Measurements from ENCODE around the gene RORB.
A peak's percentile ranks its signal among the peaks of the same experiment; 100 is the strongest.

The RORB gene

GRCh38 chr9:74494490-74494889 lies 2.6 kb upstream of the RORB start:
- no peak for DNase-seq (ENCODE audit: insufficient read length, low spot score)
- FAIRE-seq, result no peak
- TF ChIP-seq POU2F2 (IDR thresholded peaks at IDR 0.05; ENCODE audit: low read depth, low read length), result no peak
- TF ChIP-seq PAX5 (IDR thresholded peaks at IDR 0.05; ENCODE audit: insufficient read depth, low read length, severe bottlenecking), result no peak
- no peak for TF ChIP-seq POLR2A (IDR thresholded peaks at IDR 0.05; ENCODE audit: low read depth, low read length)
- TF ChIP-seq POLR2AphosphoS5 (IDR thresholded peaks at IDR 0.05; ENCODE audit: low read depth, low read length), result no peak
- TF ChIP-seq TAF1 (IDR thresholded peaks at IDR 0.05; ENCODE audit: low read depth, low read length), result no peak
- no peak for TF ChIP-seq SPI1 (IDR thresholded peaks at IDR 0.05; ENCODE audit: low read depth, low read length)

- no peak for DNase-seq (ENCODE audit: insufficient read length, low spot score)
- no peak for FAIRE-seq
- no peak for TF ChIP-seq POLR2AphosphoS5 (IDR thresholded peaks at IDR 0.05; ENCODE audit: low read depth, low read length)
- TF ChIP-seq SPI1 (IDR thresholded peaks at IDR 0.05; ENCODE audit: low read depth, low read length), result no peak
- TF ChIP-seq PAX5 (IDR thresholded peaks at IDR 0.05; ENCODE audit: insufficient read depth, low read length, severe bottlenecking), result no peak
- TF ChIP-seq TAF1 (IDR thresholded peaks at IDR 0.05; ENCODE audit: low read depth, low read length), result no peak
- no peak for TF ChIP-seq POU2F2 (IDR thresholded peaks at IDR 0.05; ENCODE audit: low read depth, low read length)
- TF ChIP-seq POLR2A (IDR thresholded peaks at IDR 0.05; ENCODE audit: low read depth, low read length), result no peak
Measured at GRCh38 chr9:74496406-74496805, 729 bp upstream of the RORB start.

- DNase-seq (ENCODE audit: insufficient read length, low spot score) (peak; percentile 25), FAIRE-seq (no peak)
- no peak for TF ChIP-seq POU2F2 (IDR thresholded peaks at IDR 0.05; ENCODE audit: low read depth, low read length)
- no peak for TF ChIP-seq PAX5 (IDR thresholded peaks at IDR 0.05; ENCODE audit: insufficient read depth, low read length, severe bottlenecking)
- no peak for TF ChIP-seq POLR2A (IDR thresholded peaks at IDR 0.05; ENCODE audit: low read depth, low read length)
- no peak for TF ChIP-seq POLR2AphosphoS5 (IDR thresholded peaks at IDR 0.05; ENCODE audit: low read depth, low read length)
- TF ChIP-seq TAF1 (IDR thresholded peaks at IDR 0.05; ENCODE audit: low read depth, low read length), result no peak
- TF ChIP-seq SPI1 (IDR thresholded peaks at IDR 0.05; ENCODE audit: low read depth, low read length), result no peak
Measured at GRCh38 chr9:74497748-74498620, 849 bp downstream of the RORB start.

GRCh38 chr9:74498621-74499095 lies 1.5 kb downstream of the RORB start:
- TF ChIP-seq POU2F2 (IDR thresholded peaks at IDR 0.05; ENCODE audit: low read depth, low read length) (no peak), POLR2AphosphoS5 (IDR thresholded peaks at IDR 0.05; ENCODE audit: low read depth, low read length) (no peak), SPI1 (IDR thresholded peaks at IDR 0.05; ENCODE audit: low read depth, low read length) (no peak), PAX5 (IDR thresholded peaks at IDR 0.05; ENCODE audit: insufficient read depth, low read length, severe bottlenecking) (no peak), POLR2A (IDR thresholded peaks at IDR 0.05; ENCODE audit: low read depth, low read length) (no peak), TAF1 (IDR thresholded peaks at IDR 0.05; ENCODE audit: low read depth, low read length) (no peak)
- FAIRE-seq (no peak), DNase-seq (ENCODE audit: insufficient read length, low spot score) (no peak)

GRCh38 chr9:74499111-74499601 lies 2.0 kb downstream of the RORB start:
- DNase-seq (ENCODE audit: insufficient read length, low spot score) (no peak), FAIRE-seq (no peak)
- TF ChIP-seq POLR2AphosphoS5 (IDR thresholded peaks at IDR 0.05; ENCODE audit: low read depth, low read length), result no peak
- TF ChIP-seq POLR2A (IDR thresholded peaks at IDR 0.05; ENCODE audit: low read depth, low read length), result no peak
- no peak for TF ChIP-seq TAF1 (IDR thresholded peaks at IDR 0.05; ENCODE audit: low read depth, low read length)
- TF ChIP-seq POU2F2 (IDR thresholded peaks at IDR 0.05; ENCODE audit: low read depth, low read length), result no peak
- TF ChIP-seq SPI1 (IDR thresholded peaks at IDR 0.05; ENCODE audit: low read depth, low read length), result no peak
- no peak for TF ChIP-seq PAX5 (IDR thresholded peaks at IDR 0.05; ENCODE audit: insufficient read depth, low read length, severe bottlenecking)

- DNase-seq (ENCODE audit: insufficient read length, low spot score), result no peak
- TF ChIP-seq POLR2AphosphoS5 (IDR thresholded peaks at IDR 0.05; ENCODE audit: low read depth, low read length) (no peak), PAX5 (IDR thresholded peaks at IDR 0.05; ENCODE audit: insufficient read depth, low read length, severe bottlenecking) (no peak), POU2F2 (IDR thresholded peaks at IDR 0.05; ENCODE audit: low read depth, low read length) (no peak)
- FAIRE-seq, result no peak
Measured at GRCh38 chr9:74499770-74500583, 2.8 kb downstream of the RORB start.

- no peak for TF ChIP-seq POU2F2 (IDR thresholded peaks at IDR 0.05; ENCODE audit: low read depth, low read length)
- FAIRE-seq (no peak), DNase-seq (ENCODE audit: insufficient read length, low spot score) (no peak)
Measured at GRCh38 chr9:74500584-74500924, 3.4 kb downstream of the RORB start.

GRCh38 chr9:74501570-74501969 lies 4.4 kb downstream of the RORB start:
- TF ChIP-seq SPI1 (IDR thresholded peaks at IDR 0.05; ENCODE audit: low read depth, low read length) (no peak), POLR2AphosphoS5 (IDR thresholded peaks at IDR 0.05; ENCODE audit: low read depth, low read length) (no peak), PAX5 (IDR thresholded peaks at IDR 0.05; ENCODE audit: insufficient read depth, low read length, severe bottlenecking) (no peak), POLR2A (IDR thresholded peaks at IDR 0.05; ENCODE audit: low read depth, low read length) (no peak), POU2F2 (IDR thresholded peaks at IDR 0.05; ENCODE audit: low read depth, low read length) (no peak), TAF1 (IDR thresholded peaks at IDR 0.05; ENCODE audit: low read depth, low read length) (no peak)
- FAIRE-seq, result no peak

GRCh38 chr9:74503219-74503618 lies 6.1 kb downstream of the RORB start:
- TF ChIP-seq POLR2AphosphoS5 (IDR thresholded peaks at IDR 0.05; ENCODE audit: low read depth, low read length) (no peak), TAF1 (IDR thresholded peaks at IDR 0.05; ENCODE audit: low read depth, low read length) (no peak), POU2F2 (IDR thresholded peaks at IDR 0.05; ENCODE audit: low read depth, low read length) (no peak), POLR2A (IDR thresholded peaks at IDR 0.05; ENCODE audit: low read depth, low read length) (no peak), SPI1 (IDR thresholded peaks at IDR 0.05; ENCODE audit: low read depth, low read length) (no peak), PAX5 (IDR thresholded peaks at IDR 0.05; ENCODE audit: insufficient read depth, low read length, severe bottlenecking) (no peak)
- DNase-seq (ENCODE audit: insufficient read length, low spot score), result no peak
- no peak for FAIRE-seq

More at GRCh38 chr9:74501570-74501969, 4.4 kb downstream of the RORB start:
- DNase-seq (ENCODE audit: insufficient read length, low spot score), result no peak
